K562 (cell line): ENCODE results near the gene LENEP. TPM values are rescaled to one million over a fixed set of nuclear protein-coding genes. Genes with fewer than 3 reads are reported as not detected.

Experiments
- CEBPZ ChIP-seq: fragments of 150-350 bp; IDR thresholded peaks from 2 replicates; pipeline ENCODE4 v1.6.1; 2014; ENCODE audit warnings: low read depth, mild to moderate bottlenecking, low read length, borderline replicate concordance
- ETS1 ChIP-seq: conservative IDR thresholded peaks from 2 replicates; pipeline ENCODE4 v1.6.1; 2011; ENCODE audit warnings: low read depth, mild to moderate bottlenecking, low read length; ENCODE audit not compliant: control insufficient read depth
- KLF6 ChIP-seq: fragments of 250-450 bp; sonication (Bioruptor Pico); IDR thresholded peaks from 2 replicates; pipeline ENCODE4 v1.4.0; 2020; ENCODE audit warnings: mild to moderate bottlenecking, moderate library complexity, borderline replicate concordance
- NFXL1 ChIP-seq: fragments of 450-650 bp; formaldehyde crosslinking; IDR thresholded peaks from 2 replicates; pipeline ENCODE4 v1.4.0; 2021; ENCODE audit warnings: mild to moderate bottlenecking
- POLR2G ChIP-seq: fragments of 200-400 bp; formaldehyde crosslinking; IDR thresholded peaks from 2 replicates; pipeline ENCODE4 v1.6.1; 2017; ENCODE audit warnings: low read depth, mild to moderate bottlenecking, antibody characterized with exemption, low read length, moderate library complexity
- SUPT5H ChIP-seq: fragments of 450-650 bp; IDR thresholded peaks from 2 replicates; pipeline ENCODE4 v1.6.1; 2016
- THAP7 ChIP-seq: fragments of 250-450 bp; sonication (Bioruptor Pico); IDR thresholded peaks from 2 replicates; pipeline ENCODE4 v1.5.0; 2021
- THRAP3 ChIP-seq: fragments of 450-650 bp; IDR thresholded peaks from 2 replicates; pipeline ENCODE4 v1.6.1; 2016; ENCODE audit warnings: mild to moderate bottlenecking, inconsistent platforms, borderline replicate concordance
- ZBTB40 ChIP-seq, 2 experiments: fragments of 450-650 bp in 1 of 2; sonication (generic) in 1 of 2; formaldehyde crosslinking in 1 of 2; IDR thresholded peaks; 2 replicates each; pipeline versions ENCODE4 v1.7.1 to v1.9.0; 2016 to 2022; ENCODE audit warnings: inconsistent platforms in 1 of 2, mild to moderate bottlenecking in 1 of 2, missing genetic modification reagents in 1 of 2
- ZNF197 ChIP-seq: fragments of 200-800 bp; sonication (Bioruptor generic); IDR thresholded peaks from 2 replicates; pipeline ENCODE4 v1.6.1; 2016; ENCODE audit warnings: low read depth, missing genetic modification characterization, missing compliant biosample characterization
- ZNF589 ChIP-seq: fragments of 200-800 bp; sonication (Bioruptor generic); IDR thresholded peaks from 2 replicates; pipeline ENCODE4 v1.6.1; 2016; ENCODE audit warnings: low read depth, missing genetic modification characterization, missing compliant biosample characterization
- polyA plus RNA-seq, 8 experiments: library from polyadenylated mRNA; depleted of rRNA in 4 of 8; stranded (reverse) in 5 of 8; unstranded in 3 of 8; fragments of >200 nt; fragmentation: Nextera tagmentation in 2 of 8; fragmentation: Illumina TruSeq in 1 of 8; extraction: Ambion mirVana in 2 of 8; extraction: Trizol in 1 of 8; gene quantifications; 2 replicates each; pipeline versions ENCODE4 v1.2.1 to v1.2.3, GENCODE V29; 2011 to 2014; ENCODE audit warnings: inconsistent platforms in 1 of 8, missing spikeins in 1 of 8
- total RNA-seq, 7 experiments: library from RNA; depleted of rRNA in 6 of 7; stranded (reverse); fragments of >200 nt in 6 of 7; fragmentation: Illumina TruSeq in 2 of 7; extraction: Trizol in 2 of 7; gene quantifications; 2 replicates each; pipeline versions ENCODE4 v1.2.1 to v1.2.3, GENCODE V29; 2011 to 2021; ENCODE audit warnings: low replicate concordance in 1 of 7

Gene LENEP
- total and polyA plus RNA-seq, 9 of the 15 experiments (the other 6 are each of a cell fraction or from before 2014, with no cell fraction given), result 0.23 to 0.87 (median 0.67) TPM; not detected in 5

- TF ChIP-seq ZBTB40 (IDR thresholded peaks at IDR 0.05), result no peak
- no peak for TF ChIP-seq ZBTB40 (CRISPR knock-in tag; IDR thresholded peaks at IDR 0.05)
- TF ChIP-seq THAP7 (CRISPR knock-in tag), result no peak
- no peak for TF ChIP-seq CEBPZ
- no peak for TF ChIP-seq KLF6
- TF ChIP-seq NFXL1 (CRISPR knock-in tag), result no peak
- TF ChIP-seq POLR2G, result peak; percentile 52
- TF ChIP-seq ZNF197 (CRISPR knock-in tag), result no peak
- no peak for TF ChIP-seq THRAP3
- TF ChIP-seq ETS1, result no peak
- TF ChIP-seq SUPT5H, result 0 out of 2 replicates have a peak, but pooled peaks have one; percentile 1
- TF ChIP-seq ZNF589 (CRISPR knock-in tag), result no peak
Measured at GRCh38 chr1:155005076-155006011, 12.0 kb downstream of the LENEP start (continued).
